GM21737 (cell line): Measurements from ENCODE around the gene RDH14.

Experiments
- ATAC-seq: cut with Tn5 transposase; IDR thresholded peaks from one replicate; pipeline ENCODE4 v1.9.1; 2021; ENCODE audit warnings: mild to moderate bottlenecking, moderate library complexity; ENCODE audit not compliant: unreplicated experiment

Gene RDH14

DNA sequence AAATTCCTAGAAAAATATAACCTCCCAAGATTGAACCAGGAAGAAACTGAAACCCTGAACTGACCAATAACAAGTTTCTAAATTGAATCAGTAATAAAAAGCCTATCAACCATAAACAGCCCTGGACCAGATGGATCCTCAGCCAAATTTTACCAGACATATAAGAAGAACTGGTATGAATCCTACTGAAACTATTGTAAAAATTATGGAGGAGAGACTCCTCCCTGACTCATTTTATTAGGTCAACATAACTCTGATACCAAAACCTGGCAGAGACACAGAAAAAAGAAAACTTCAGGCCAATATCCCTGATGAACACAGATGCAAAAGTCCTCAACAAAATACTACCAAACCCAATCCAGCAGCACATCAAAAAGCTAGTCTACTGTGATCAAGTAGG, 17.6 kb upstream of the RDH14 start:
- ATAC-seq = no peak

DNA sequence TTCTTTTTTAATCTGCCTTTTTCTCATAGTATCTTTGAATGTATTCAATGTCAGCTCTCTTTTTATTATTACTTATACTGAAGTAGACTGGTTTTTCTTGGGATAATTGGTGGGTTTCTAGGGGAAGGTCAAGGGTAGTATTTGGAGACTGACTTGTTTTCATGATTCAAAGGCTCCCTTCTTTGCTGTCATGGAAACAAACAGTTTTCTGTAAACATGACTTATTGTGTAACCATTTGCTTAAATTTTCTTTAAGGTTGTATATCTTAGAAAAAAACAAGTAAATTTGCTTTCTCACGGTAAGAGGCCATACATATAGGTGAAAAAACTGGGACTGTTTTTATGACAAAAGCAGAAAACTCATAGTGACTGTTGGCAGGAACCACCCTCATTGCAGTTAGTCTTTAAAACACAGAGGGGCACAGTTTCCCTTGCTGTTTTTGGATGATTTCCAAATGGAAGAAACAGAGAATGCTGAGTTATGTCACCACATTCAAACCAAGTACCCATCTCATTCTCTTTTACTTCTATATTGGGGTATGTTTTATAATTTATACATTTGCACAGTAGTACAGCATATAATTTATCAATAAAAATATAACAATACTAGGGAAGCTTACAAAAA, 5.8 kb upstream of the RDH14 start:
- ATAC-seq = no peak

DNA sequence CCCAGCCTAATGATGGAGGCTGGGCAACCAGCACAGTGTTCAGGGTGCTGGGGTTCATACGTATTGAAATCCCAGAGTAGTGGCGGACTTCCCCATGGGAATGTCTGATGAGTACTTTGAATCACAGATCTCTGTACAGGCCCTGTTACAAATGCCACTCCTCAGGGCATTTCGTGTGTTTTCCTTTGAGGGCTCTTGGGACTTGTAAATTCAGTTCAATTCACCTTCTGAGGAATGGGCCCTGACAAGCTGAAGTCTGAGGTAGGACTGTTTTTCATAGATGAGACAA, 288 bp upstream of the RDH14 start:
- no peak for ATAC-seq

DNA sequence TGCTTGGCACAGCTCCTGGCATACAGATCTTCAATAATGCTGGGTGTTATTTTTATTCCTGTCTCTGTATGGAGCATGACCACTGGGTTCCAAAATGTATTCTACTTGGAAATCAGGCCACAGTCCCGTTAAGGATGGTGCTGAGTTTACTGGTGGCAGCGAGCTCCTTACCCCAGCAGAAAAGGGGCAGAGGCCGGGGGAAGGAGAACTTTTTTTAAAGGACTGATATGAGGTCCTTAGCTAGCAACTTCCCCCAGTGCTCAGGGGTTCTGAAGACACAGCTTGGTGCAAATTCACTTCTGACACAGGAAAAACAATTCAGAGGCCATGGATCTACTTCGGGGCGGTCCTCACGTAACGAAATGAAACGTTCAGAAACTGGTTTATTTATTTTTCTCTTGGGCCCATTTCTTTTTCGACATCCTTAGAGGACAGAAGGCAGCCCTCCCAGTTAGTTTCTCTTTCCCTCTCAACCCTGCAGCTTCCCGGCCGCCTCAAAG, 872 bp downstream of the RDH14 start:
- ATAC-seq = no peak

DNA sequence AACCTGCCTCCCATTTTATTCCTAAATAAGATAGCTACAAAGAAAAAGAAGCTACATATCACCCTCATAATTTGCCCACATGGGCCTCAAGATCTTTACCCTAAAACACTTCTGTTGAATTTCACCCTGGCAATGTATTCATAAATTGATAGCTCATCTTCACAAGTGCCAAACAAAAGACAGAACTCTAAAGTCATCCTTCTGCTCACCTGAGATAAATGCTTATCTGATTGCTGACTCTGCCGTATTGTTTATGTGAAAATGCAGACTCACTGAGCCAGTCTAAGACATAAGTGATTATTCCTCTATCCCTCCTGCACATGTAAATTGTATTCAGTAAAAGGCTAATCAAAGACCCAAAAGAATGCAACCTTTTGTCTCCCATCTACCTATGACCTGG, 2.0 kb downstream of the RDH14 start:
- ATAC-seq = no peak

DNA sequence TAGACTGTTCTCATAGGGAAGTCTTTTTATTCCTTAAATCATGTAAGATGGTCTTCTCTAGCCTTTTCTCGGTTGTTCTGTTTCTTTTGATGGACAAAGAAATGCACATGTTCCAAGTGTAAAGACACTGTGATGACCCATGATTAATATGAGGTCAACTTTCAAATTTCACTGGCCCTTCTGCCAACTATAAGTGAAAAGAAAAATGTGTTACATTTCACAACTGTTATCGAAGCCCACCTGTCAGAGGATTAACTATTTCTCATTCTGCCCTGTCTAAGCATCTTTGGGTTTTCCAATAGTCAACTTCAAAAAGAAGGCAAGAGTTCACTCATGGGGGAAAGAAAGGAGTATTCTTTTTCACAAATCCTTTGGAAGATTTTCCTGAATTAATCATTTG, 3.3 kb downstream of the RDH14 start:
- ATAC-seq = no peak

DNA sequence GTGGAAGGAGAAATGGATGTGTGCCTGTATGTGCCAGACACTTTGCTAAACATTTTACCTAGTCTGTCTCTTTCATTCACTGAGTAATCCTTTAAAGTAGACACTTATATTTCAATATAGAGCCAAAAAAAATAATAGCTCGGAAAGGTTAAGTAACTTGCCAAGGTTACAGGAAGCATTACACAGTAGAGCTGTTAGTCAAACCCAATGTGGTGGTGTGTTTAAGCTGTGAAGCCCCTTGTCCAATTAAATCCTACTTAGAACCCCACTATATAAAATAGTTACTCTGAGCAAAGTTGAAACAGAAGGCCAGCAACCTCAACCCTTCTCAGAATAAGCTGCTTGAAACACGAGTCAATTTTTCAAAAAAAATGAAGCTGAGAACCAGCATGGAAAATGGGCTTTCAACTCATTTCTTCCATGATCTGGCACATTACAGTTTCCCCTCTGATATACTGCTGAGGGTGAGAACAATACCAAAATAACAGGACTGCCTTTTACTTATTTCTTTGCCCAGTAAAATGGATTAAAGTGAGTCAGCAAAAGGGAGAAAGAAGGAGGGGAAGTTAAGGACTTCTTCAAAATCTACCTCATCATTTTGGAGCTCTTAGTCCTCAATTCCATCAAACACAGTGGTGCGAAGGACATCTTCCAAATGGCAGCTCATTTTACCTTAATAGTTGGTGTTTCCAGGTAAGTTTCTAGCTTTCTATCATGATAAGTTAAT, 7.9 kb downstream of the RDH14 start:
- ATAC-seq = no peak

DNA sequence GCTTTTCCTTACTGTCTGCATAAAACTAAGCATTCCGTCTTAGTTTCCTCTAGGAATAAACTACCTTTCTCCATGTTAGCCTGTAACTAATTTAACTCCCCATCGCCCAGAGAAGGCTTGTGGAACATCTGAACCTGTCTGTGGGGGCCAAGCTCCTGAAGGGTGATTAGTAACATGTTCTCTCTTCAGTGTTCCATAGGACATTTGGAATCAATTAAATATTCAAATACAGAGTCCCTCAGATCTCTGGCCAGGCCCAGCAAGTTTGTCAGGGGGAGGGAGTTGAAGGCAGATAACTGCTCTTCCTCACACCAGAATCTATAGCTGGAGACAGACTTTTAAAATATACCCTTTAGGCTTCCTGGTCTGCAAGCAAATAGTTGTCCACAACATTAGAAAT, 8.8 kb downstream of the RDH14 start:
- ATAC-seq = no peak

DNA sequence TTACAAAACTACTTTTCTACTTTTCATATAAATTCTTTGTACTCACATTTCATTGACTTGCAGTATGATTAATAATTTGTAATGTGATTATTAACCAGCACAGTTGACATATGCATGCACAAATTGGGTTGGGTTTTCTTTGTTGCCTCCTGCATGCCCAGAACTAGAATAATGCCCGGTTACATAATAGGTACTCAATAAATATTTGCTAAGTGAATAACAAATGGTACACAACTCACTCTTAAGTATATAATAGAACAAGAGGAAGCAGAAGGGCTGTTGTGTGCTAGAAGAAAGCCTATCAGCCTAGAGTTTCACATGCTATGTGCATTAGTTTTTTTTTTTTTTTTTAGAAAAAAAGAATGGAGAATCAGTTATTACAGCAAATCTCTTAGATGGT, 9.3 kb downstream of the RDH14 start:
- ATAC-seq = no peak

DNA sequence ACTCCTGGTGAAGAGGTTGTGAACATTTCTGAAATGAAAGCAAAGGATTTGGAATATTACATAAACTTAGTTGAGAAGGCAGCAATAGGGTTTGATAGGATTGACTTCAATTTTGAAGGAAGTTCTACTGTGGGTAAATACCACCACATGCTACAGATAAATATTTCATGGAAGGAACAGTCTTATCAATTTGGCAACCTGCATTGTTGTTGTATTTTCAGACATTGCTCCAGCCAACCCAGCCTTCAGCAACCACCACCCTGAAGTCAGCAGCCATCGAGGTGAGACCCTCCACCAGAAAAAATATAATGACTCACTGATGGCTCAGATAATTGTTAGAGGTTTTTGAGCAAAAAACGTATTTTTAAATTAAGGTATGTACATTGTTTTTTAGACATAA, 10.0 kb downstream of the RDH14 start:
- ATAC-seq = no peak

DNA sequence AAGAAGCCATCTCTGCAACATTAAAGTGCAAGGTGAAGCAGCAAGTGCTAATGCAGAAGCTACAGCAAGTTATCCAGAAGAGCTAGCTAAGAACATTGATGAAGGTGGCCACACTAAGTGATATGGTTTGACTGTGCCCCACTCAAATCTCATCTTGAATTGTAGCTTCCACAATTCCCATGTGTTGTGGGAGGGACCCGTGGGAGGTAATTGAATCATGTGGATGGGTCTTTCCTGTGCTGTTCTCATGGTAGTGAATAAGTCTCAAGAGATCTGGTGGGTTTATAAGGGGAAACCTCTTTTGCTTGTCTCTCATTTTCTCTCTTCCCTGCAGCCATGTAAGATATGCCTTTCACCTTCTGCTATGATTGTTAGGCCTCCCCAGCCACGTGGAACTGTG, 11.4 kb downstream of the RDH14 start:
- ATAC-seq = no peak

DNA sequence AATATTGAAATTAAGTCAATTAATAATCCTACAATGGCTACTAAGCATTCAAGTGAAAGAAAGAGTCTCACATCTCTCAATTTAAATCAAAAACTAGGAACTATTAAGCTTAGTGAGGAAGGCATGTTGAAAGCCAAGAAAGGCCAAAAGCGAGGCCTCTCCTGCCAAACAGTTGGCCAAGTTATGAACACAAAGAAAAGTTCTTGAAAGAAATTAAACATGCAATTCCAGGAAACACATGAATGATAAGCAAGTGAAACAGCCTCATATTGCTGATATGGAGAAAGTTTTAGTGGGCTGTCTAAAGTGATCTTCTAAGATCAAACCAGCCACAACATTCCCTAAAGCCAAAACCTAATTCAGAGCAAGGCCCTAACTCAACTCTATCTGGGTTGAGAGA, 11.8 kb downstream of the RDH14 start:
- no peak for ATAC-seq

DNA sequence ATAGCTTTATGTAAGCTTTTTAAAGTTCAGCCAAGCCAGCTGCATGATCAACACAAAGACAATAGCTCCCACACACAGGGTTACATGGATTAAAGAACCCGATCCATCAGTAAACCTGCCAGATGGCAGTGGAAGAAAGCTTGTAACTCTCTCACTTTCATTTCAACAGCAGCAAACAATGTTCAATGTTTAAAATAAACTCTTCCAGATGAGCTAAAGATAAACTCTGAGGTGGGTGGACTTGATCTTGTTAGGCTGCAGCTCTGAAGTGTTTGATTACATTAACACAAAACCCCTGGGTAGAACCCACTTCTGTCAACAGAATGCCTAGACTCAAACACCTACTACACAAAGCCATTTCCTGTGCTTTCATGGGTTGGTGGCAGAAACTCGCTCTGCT, 13.9 kb downstream of the RDH14 start:
- no peak for ATAC-seq

DNA sequence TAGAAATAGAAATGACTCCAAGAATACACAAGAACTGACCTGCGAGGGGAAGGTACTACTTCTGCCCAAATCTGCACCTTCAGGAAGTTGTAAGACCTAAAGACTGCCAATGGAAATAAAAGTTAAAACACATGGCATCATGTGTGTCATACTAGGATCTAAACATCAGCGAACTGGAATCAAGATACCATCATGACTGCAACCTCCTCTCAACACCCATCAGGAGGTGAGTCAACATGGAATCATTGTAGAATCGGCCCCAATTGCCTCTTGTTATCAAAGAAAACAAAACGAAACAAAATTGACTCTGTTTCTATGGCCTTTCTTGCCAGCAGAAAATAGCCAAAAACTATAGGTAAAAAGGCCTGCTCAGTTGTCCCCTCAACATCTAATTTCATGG, 15.1 kb downstream of the RDH14 start:
- ATAC-seq = no peak

DNA sequence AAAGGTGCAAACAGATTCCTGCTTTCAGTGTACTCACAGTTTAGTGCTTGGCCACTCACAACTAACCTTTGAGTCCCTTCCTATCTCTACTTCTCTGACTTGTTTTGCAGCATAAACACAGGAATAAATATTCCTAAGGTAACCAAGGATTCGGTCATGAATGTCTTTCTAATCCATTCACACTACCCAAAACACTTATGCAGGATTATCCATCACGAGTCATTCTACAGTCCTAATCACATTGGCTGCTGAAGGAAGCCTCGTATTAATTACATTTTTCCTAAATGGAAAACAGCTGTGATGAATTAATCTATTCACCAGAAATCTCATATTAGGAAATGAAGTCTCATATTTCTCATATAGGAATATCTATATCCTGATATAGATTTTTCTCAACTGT, 16.3 kb downstream of the RDH14 start:
- no peak for ATAC-seq

DNA sequence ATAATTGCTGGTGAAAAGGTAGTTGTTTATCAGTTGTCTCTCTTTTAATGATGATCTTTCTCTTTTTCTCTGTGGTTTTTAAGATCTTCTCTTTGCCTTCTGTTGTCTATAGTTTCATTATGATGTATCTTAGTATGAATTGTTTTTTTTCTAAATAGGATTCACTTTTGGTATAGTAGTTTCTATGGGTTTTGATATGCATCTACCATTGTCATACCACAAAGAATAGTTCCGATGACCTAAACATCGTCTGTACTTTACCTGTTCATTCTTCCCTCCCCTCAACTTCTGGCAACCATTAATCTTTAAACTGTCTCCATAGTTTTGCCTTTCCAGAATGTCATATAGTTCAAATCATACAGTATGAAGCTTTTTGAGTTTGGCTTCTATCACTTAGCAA, 19.6 kb downstream of the RDH14 start:
- no peak for ATAC-seq

DNA sequence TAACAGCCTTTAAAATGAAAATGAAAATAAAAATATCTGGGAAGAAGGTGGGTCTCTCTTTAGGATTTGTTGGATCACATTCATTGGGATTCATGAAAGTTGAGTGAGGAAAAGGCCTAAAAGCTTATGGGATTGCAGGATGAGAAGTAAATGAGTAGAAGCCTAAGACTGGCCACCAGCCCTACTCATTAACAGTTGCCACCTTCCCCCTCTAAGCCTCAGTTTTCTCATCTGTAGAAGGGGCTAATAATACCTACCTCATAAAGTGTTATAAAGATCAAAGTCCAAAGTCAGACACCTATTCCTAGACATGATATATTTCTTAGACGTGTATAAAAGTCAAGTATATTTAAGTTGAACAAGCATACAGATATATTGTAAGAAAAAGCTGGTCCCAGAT, 23.8 kb downstream of the RDH14 start:
- no peak for ATAC-seq

DNA sequence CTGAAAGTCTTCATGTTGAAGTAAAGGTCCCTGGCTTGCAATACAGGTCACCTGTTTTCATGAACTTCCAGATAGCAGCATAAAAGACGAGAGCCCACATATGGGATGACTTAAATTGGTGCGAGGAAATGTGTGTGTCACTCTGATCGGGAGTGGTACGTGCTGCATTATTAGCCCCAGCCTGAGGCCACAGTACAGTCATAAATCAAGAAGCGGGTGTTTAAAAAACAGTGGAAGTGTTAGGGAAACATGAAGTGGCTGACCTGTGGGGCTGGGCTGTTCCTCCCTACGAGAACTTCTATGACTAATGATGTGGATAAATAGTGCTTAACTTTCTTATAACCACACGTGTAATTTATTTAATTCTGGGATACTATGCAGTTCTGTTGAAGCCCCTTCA, 24.4 kb downstream of the RDH14 start:
- ATAC-seq = no peak

DNA sequence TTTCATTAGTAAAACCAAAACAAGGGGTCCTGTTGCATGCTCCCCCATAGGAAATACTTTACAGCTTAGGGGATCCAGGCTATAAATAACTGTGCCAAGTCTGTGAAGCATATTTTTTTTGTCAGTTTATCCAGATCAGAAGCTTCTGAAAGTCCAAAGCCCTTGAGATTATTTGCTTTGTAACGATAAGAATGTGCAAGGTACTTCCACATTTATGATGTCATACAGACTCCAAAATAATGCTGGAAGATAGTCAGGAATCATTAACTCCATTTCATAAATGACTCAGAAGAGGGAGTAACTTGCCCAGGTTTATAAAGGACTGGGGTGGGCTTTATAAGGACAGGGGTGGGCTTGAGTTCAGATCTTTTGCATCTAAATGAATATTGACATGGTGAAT, 29.3 kb downstream of the RDH14 start:
- no peak for ATAC-seq

DNA sequence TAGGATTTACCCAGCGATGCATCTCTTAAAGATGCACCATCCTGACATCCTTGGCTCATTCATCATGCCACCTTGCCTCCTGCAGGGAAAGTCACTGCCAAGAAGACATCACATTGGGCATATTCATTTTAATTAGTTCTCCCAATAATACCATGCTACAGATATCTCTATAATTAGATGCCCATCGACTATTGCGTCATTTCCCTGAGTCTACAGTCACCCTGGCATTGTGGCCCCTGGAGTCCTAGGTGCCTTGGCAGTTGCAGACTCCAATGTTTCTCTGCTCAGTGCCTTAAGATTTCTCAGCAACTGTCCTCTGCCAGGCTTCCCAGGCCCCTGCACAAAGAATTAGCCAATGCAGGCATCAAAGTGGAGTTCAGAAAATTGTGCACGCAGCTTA, 32.6 kb downstream of the RDH14 start:
- no peak for ATAC-seq

DNA sequence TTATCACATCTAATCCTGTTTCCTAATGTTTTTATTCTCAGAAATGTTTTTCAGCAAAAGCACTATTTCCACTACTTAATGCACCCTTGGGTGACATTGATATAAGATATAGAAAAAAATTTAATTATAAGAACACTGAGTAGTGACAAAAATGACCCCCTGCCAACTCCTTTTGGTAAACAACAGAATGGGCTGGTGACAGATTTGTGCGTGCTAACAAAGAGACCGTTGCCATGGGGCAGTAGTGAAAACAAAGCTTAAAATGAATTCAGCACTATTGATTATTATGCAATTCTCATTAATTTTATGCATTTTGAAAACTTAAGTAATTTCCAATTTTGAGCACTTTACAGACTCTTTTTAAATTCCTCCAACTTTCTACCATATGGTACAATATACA, 33.1 kb downstream of the RDH14 start:
- no peak for ATAC-seq

DNA sequence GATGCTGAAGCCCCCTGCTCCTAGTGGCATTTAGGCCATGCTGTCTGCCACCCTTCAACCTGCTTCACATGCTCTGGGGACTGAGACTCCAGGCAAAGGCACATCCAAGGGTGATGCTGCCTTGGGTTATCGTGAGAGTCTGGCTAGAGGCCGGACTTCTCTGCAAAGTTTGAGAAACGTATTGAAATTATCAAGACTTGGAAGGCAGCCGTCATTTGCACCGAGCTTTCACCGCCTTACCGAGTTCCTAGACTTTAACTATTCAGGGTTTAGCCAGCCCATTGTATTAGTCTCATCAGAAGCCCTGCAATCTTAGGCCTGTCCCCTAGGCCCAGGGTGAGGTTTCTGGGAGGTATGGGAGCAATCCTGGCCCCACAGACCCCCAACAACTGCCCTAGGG, 34.0 kb downstream of the RDH14 start:
- ATAC-seq = no peak

DNA sequence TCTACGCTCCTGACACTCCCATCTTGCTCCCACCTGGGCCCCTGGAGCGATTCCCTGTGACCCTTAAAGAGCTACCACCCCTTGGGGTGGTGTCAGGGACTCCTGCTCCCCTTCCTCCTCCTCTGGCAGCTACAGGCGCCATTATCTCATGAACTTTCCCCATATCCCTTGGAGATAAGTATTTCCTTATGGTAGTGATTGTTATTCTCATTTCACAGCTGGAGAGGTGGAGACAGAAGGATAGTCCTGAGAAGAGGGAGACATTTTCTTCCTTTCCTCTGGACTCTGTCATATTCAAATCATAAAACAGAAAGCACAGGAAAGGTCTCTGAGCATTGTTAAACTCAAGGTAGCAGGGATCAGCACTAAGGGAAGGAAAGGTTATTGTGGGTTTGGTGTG, 34.6 kb downstream of the RDH14 start:
- no peak for ATAC-seq
